Measurements from ENCODE around the gene NRP1.

NRP1 gene

DNA sequence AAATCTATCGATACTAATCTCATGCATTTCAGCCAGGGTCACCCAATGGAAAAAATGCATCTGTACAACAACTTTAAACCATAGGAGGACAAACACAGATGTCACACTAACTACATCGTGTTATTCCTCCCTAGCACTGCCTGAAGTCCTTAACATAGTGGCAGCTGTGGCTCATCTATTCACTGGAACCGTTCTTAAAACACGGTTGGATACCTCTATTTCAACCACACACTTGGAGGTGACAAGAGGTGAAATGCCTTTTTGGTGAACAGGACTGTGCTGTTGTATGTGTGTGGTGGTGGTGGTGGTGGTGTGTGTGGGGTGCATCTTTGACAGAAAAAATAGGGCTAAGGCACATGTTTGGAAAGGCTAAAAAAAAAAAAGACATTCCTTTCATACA lies 93.1 kb downstream of the NRP1 start:
- POLR2A ChIA-PET = no interaction called here
- DNase-seq (ENCODE audit: low read depth, low spot score) = no peak

DNA sequence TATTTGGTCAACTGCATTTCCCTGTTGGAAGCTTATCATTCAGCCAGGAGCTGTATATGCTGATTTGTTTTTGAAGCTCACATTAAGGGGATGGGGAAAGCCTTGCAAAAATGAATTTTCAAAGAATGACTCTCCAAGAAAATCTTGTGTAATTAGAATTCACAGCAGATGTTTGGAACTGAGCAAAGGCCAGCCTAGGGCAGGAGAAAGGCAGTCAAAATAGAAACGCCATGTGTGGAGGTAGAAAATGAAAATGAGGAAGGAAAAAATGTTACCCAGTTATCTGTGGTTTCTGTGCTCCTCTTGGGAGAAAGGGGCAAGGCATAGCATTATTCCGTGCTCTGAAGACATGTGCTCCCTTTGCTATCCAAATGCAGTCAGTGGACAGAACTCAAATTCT lies 93.5 kb downstream of the NRP1 start:
- CTCF ChIA-PET = interaction anchor here (1.5 to 2.1 kb wide), 3 partner anchors 8 to 48 kb away, joined by 4 to 8 read pairs (median 5); no protein-coding TSS in a partner anchor
- DNase-seq (ENCODE audit: low read depth, low spot score) = peak; percentile 44
- POLR2A ChIA-PET = no interaction called here
- TF ChIP-seq, protein P1, sequence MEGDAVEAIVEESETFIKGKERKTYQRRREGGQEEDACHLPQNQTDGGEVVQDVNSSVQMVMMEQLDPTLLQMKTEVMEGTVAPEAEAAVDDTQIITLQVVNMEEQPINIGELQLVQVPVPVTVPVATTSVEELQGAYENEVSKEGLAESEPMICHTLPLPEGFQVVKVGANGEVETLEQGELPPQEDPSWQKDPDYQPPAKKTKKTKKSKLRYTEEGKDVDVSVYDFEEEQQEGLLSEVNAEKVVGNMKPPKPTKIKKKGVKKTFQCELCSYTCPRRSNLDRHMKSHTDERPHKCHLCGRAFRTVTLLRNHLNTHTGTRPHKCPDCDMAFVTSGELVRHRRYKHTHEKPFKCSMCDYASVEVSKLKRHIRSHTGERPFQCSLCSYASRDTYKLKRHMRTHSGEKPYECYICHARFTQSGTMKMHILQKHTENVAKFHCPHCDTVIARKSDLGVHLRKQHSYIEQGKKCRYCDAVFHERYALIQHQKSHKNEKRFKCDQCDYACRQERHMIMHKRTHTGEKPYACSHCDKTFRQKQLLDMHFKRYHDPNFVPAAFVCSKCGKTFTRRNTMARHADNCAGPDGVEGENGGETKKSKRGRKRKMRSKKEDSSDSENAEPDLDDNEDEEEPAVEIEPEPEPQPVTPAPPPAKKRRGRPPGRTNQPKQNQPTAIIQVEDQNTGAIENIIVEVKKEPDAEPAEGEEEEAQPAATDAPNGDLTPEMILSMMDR (IDR thresholded peaks at IDR 0.05; ENCODE audit: insufficient read depth, low read length, missing control alignments) = no peak
- no peak overlapping the region for H3K4me3 ChIP-seq (ENCODE audit: low read depth, low read length)

More for the DNA sequence above, 93.1 kb downstream of the NRP1 start:
- TF ChIP-seq, protein P1 (IDR thresholded peaks at IDR 0.05; ENCODE audit: insufficient read depth, low read length, missing control alignments) = no peak
- CTCF ChIA-PET = interaction anchor here (1.5 to 2.1 kb wide), 2 partner anchors 19 to 48 kb away, joined by 4 to 8 read pairs; no protein-coding TSS in a partner anchor
- no peak overlapping the region for H3K4me3 ChIP-seq (ENCODE audit: low read depth, low read length)

DNA sequence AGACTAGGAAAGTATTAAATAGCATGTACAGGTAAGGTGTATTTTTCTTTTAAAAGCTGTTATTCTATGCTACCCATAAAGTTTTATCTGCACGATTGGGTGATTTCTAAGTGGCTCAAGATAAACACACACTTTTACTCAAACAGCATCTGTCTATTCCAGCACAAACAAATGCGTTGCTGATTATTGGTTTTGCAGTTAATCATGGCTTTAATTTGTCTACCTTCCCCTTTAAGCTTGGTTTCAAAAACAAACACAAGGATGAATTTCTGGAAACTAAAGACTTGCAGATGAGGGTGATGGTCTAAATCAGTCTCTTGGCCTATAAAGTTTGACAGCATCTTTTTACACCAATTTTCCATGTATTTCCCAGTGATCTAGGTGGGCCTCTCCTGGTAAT lies 94.2 kb downstream of the NRP1 start:
- TF ChIP-seq, protein P1 (IDR thresholded peaks at IDR 0.05; ENCODE audit: insufficient read depth, low read length, missing control alignments) = no peak
- no peak overlapping the region for H3K4me3 ChIP-seq (ENCODE audit: low read depth, low read length)
- CTCF ChIA-PET = interaction anchor here (1.5 to 2.1 kb wide), 3 partner anchors 8 to 47 kb away, joined by 4 to 8 read pairs (median 5); no protein-coding TSS in a partner anchor
- DNase-seq (ENCODE audit: low read depth, low spot score) = no peak
- POLR2A ChIA-PET = no interaction called here

DNA sequence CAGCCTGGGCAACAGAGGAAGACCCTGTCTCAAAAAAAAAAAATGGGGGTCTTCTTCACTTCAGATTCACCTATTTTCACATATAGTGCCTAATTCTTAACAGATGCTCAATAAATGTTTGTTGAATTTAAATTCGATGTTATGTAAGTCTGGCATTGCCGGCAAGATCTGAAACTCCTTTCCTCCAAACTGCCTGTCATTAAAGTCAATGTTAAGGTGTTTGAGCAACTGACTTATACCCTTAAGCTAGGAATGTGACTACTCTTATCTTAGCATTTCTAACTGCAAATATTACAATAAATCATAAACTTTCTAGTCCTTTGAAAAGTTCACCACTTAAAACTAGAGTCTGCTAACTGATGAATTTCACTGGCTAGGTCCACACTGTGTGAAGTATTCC lies 95.2 kb downstream of the NRP1 start:
- H3K4me3 ChIP-seq (ENCODE audit: low read depth, low read length) = no peak overlapping the region
- POLR2A ChIA-PET = no interaction called here
- no peak for DNase-seq (ENCODE audit: low read depth, low spot score)
- CTCF ChIA-PET = interaction anchor here (2.1 kb wide), 2 partner anchors 9 to 46 kb away, joined by 5 to 8 read pairs; no protein-coding TSS in a partner anchor
- TF ChIP-seq, protein P1 (IDR thresholded peaks at IDR 0.05; ENCODE audit: insufficient read depth, low read length, missing control alignments) = no peak

DNA sequence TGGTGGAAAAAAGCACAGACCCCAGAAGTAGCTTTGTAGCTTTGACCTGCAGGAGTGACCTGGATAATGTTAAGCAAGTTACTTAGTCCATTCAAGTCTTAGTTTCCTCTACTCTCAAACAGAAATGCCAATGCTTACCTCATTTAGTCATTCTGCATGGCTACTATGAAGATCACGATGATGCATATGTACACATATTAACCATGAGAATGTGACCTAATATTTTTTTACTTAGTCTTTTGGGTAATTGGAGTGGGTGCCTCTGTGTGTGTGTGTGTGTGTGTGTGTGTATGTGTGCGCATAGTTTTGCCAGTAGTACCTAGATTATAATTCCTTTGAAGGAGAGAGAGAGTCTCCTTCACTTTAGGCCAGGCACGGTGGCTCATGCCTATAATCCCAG lies 95.8 kb downstream of the NRP1 start:
- POLR2A ChIA-PET = interaction anchor here (1.1 kb wide), 1 partner anchor 23 kb away, joined by 6 read pairs; no protein-coding TSS in a partner anchor
- CTCF ChIA-PET = interaction anchor here (2.1 kb wide), 1 partner anchor 10 kb away, joined by 5 read pairs; no protein-coding TSS in a partner anchor
- no peak overlapping the region for H3K4me3 ChIP-seq (ENCODE audit: low read depth, low read length)
- peak; percentile 82 for DNase-seq (ENCODE audit: low read depth, low spot score)
- TF ChIP-seq, protein P1 (IDR thresholded peaks at IDR 0.05; ENCODE audit: insufficient read depth, low read length, missing control alignments) = no peak

DNA sequence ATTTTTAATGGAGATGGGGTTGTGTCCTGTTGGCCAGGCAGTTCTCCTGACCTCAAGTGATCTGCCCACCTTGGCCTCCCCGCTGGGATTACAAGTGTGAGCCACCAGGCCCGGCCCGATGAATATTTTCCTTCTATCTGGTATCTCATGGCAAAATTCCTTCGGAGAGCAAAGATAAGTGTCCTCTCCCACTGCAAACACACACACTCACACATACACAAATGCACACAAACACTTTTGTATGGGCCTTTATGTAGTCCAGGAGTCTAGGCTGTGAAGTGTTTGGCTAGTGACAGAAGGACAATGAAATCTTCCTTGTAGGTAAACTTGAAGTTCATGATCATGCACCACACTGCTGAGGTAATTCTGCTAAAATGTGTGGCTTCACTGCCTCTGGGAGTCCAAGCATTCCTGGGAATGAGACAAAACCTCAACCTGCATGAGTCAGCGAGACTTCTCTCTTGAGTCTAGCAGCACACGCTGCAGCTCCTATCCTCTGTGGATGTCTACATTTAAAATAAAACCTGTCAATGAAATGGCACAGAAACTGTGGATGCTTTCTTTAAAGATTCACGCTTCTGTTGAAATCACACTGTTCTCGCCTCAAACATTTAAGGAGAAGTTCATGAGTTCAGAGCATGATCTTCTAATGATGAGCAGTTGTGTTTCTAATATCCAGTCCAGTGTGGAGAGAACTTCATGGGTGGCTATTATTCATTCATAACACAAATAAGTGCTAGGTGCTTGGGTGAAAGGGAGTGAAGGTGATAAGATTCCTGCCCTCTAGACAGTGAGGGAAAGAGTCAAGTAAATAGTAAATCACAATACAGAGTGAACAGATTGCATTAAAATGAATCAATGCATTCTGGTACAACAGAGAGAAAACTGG lies 96.5 kb downstream of the NRP1 start:
- TF ChIP-seq, protein P1 (IDR thresholded peaks at IDR 0.05; ENCODE audit: insufficient read depth, low read length, missing control alignments) = no peak
- DNase-seq (ENCODE audit: low read depth, low spot score) = peak; percentile 94
- ChIA-PET POLR2A (interaction anchor here (0.7 to 1.1 kb wide), 2 partner anchors 23 to 26 kb away, joined by 3 to 6 read pairs; no protein-coding TSS in a partner anchor), CTCF (no interaction called here)
- no peak overlapping the region for H3K4me3 ChIP-seq (ENCODE audit: low read depth, low read length)
